Testis (tissue), 3 donors: Measurements from ENCODE around the gene ACTG2. TPM values are rescaled to one million over a fixed set of nuclear protein-coding genes. Genes with fewer than 3 reads are reported as not detected.

Experiments used
- DNase-seq: peaks from one replicate; pipeline ENCODE4 v3.0.0-alpha.2; 2019
- H3K27ac ChIP-seq, 2 donors: fragments of 200-600 bp; sonication (generic); one replicate each; pipeline ENCODE4 v1.5.1; 2019
- H3K27me3 ChIP-seq: fragments of 200-600 bp; sonication (generic); one replicate; pipeline ENCODE4 v1.5.1; 2019
- H3K36me3 ChIP-seq: fragments of 200-600 bp; sonication (generic); one replicate; pipeline ENCODE4 v1.5.1; 2017; ENCODE audit warnings: low read depth; ENCODE audit errors: missing control alignments
- H3K4me1 ChIP-seq: fragments of 200-600 bp; sonication (generic); one replicate; pipeline ENCODE4 v1.5.1; 2019
- H3K4me3 ChIP-seq, 2 donors: fragments of 200-600 bp; sonication (generic); one replicate each; pipeline ENCODE4 v1.5.1; 2017 to 2019
- H3K9me3 ChIP-seq: fragments of 200-600 bp; sonication (generic); one replicate; pipeline ENCODE4 v1.5.1; 2017
- POLR2A ChIP-seq: fragments of 450-650 bp; IDR thresholded peaks from one replicate; pipeline ENCODE4 v1.6.1; 2017; ENCODE audit warnings: antibody characterized with exemption, mild to moderate bottlenecking, moderate library complexity
- WGBS, 2 donors: methylation state at CpG; one replicate each; pipeline ENCODE4 v1.1.5; 2018; 5-methylcytosine and 5-hydroxymethylcytosine counted together
- intact Hi-C: fragments of 100-400 bp; cut with DNase I; formaldehyde crosslinking; loops from one replicate; pipeline ENCODE4 v1.15.1; 2023; ENCODE audit warnings: low total_unique reads
- polyA plus RNA-seq: library from polyadenylated mRNA; stranded (reverse); fragments of 350-450 nt; fragmentation: Illumina TruSeq; extraction: RNeasy Lipid Tissue Mini Kit (QIAGEN cat#74804); gene quantifications from one replicate; pipeline ENCODE4 v1.2.3, GENCODE V29; 2014; ENCODE audit warnings: low read depth, low replicate concordance; ENCODE audit not compliant: insufficient read depth
- total RNA-seq, 2 donors: library from RNA; depleted of rRNA; stranded (reverse); fragments of >200 nt; gene quantifications; one replicate each; pipeline ENCODE4 v1.2.3, GENCODE V29; 2016
- TF ChIP-seq, protein P1 (sequence below), 3 experiments: fragments of 450-650 bp in 2 of 3; fragments of 200-600 bp in 1 of 3; sonication (generic) in 1 of 3; IDR thresholded peaks; one replicate each; pipeline ENCODE4 v1.5.1; 2016 to 2019; ENCODE audit warnings: antibody characterized with exemption in 3 of 3, mild to moderate bottlenecking in 2 of 3, moderate library complexity in 1 of 3

The ACTG2 gene
- total and polyA plus RNA-seq, 3 donors from 2014 or later: 1.3 to 93.4 (median 2.7) TPM

- intact Hi-C loops: no loop called here
- H3K27ac ChIP-seq: no peak overlapping the region
- 87 to 88% methylated on average over 5 to 9 of the region's 9 CpGs for WGBS, 2 donors
Observed at GRCh38 chr2:73921581-73921980, 28.8 kb downstream of the ACTG2 start.

DNA sequence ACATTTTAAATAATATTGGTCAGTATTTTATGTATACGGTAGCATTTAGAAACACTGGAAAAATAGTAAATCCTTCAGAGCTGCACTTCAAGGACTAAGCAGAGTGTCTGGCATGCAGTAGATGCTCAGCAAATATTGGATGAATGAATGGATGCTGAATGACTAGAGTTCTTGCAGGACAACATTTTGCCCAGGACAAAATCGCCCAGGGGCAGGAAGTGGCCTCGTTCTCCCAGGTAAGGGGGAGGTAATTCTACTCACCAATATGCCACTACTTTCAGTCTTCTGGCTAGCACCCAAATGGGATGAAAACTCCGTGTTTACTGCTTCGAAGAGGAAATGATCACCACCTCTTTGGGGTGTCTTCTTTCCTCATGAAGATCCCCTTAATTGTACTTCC, 29.9 kb downstream of the ACTG2 start:
- Histone ChIP-seq H3K27me3 (no peaks in the 10 kb centered on the region), H3K4me3 (no peak overlapping the region), H3K36me3 (no peaks in the 10 kb centered on the region), H3K4me1 (peaks cover 3% of the 10 kb centered on the region), H3K9me3 (no peaks in the 10 kb centered on the region), H3K27ac (no peak overlapping the region)
- no peak for DNase-seq
- TF ChIP-seq POLR2A: no peak
- TF ChIP-seq, protein P1, sequence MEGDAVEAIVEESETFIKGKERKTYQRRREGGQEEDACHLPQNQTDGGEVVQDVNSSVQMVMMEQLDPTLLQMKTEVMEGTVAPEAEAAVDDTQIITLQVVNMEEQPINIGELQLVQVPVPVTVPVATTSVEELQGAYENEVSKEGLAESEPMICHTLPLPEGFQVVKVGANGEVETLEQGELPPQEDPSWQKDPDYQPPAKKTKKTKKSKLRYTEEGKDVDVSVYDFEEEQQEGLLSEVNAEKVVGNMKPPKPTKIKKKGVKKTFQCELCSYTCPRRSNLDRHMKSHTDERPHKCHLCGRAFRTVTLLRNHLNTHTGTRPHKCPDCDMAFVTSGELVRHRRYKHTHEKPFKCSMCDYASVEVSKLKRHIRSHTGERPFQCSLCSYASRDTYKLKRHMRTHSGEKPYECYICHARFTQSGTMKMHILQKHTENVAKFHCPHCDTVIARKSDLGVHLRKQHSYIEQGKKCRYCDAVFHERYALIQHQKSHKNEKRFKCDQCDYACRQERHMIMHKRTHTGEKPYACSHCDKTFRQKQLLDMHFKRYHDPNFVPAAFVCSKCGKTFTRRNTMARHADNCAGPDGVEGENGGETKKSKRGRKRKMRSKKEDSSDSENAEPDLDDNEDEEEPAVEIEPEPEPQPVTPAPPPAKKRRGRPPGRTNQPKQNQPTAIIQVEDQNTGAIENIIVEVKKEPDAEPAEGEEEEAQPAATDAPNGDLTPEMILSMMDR (IDR thresholded peaks at IDR 0.05): no peak
- WGBS, 2 donors: 57 to 65% methylated on average over 5 of the region's 5 CpGs
- intact Hi-C loops: no loop called here

More at GRCh38 chr2:73921581-73921980, 28.8 kb downstream of the ACTG2 start:
- no peak for DNase-seq
- no peaks in the 10 kb centered on the region for H3K36me3 ChIP-seq
- no peak for TF ChIP-seq POLR2A
- TF ChIP-seq, protein P1 (IDR thresholded peaks at IDR 0.05): no peak
- no peaks in the 10 kb centered on the region for H3K27me3 ChIP-seq
- no peaks in the 10 kb centered on the region for H3K9me3 ChIP-seq
- no peaks in the 10 kb centered on the region for H3K4me1 ChIP-seq
- H3K4me3 ChIP-seq: no peak overlapping the region

DNA sequence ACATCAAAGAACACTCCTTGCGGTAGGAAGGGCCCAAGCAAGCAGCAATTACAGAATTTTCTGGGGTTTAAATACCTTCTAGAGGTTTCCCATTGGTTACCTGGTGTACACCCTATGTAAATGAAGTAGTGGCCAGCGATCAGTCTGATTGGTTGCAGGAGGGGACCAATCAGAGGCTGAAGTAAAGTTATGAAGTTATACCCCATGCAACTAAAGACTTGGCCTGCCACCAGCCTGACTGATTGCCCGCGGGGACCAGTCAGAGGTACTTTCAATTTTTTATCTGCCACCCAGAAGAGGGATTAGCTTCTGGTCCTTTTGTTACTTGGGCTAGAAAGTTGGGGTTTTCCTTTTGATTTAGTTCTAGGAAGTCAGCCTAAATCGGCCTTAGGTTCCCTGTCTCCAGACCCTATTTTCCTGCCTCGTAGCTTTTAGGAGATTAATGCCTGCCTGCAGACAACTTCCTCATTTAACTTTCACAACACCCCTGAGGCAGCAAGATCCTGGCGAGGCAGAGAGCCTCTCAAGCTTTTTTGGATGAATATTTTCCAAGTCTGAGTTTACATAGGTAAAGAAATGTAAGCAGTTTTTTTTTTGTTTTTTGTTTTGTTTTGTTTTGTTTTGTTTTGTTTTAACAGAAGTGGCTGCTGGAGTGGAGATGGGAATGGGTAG, 32.4 kb downstream of the ACTG2 start:
- peak; percentile 63 for DNase-seq
- TF ChIP-seq, protein P1 (IDR thresholded peaks at IDR 0.05): no peak
- no peak for TF ChIP-seq POLR2A
- H3K9me3 ChIP-seq: no peaks in the 10 kb centered on the region
- no peak overlapping the region for H3K27ac ChIP-seq
- H3K4me1 ChIP-seq: peaks cover 22% of the 10 kb centered on the region
- no peaks in the 10 kb centered on the region for H3K36me3 ChIP-seq
- peak overlapping the region in 1 of 2 donors; percentile 21 for H3K4me3 ChIP-seq
- 62 to 70% methylated on average over 7 of the region's 7 CpGs for WGBS, 2 donors
- intact Hi-C loops: no loop called here
- no peaks in the 10 kb centered on the region for H3K27me3 ChIP-seq

GRCh38 chr2:73925853-73926492, 33.2 kb downstream of the ACTG2 start:
- Histone ChIP-seq H3K27me3 (no peaks in the 10 kb centered on the region), H3K27ac (peak overlapping the region in 1 of 2 donors; percentile 95), H3K36me3 (no peaks in the 10 kb centered on the region), H3K4me1 (peaks cover 22% of the 10 kb centered on the region), H3K4me3 (peak overlapping the region; percentile 84 to 90), H3K9me3 (no peaks in the 10 kb centered on the region)
- TF ChIP-seq POLR2A: no peak
- TF ChIP-seq, protein P1 (IDR thresholded peaks at IDR 0.05): no peak
- DNase-seq: peak; percentile 23
- intact Hi-C loops: no loop called here
- 58 to 59% methylated on average over 13 of the region's 13 CpGs for WGBS, 2 donors
